ENCODE results near the gene KCNG3. TPM values are rescaled to one million over a fixed set of nuclear protein-coding genes. Genes with fewer than 3 reads are reported as not detected.

Gene KCNG3
- total and polyA plus RNA-seq, 4 donors: 0.06 to 2.8 (median 0.29) TPM

- no peak overlapping the region for H3K9ac ChIP-seq (ENCODE audit: insufficient read depth in 1 of 2, low read length in 2 of 2)
- H3K4me3 ChIP-seq: peak overlapping the region; percentile 43
- ATAC-seq (ENCODE audit: insufficient read depth, low FRiP score) (peak; percentile 64), DNase-seq (peak; percentile 78 to 87 (median 84))
- WGBS, 2 donors: 1% methylated on average over 64 to 65 of the region's 65 CpGs
- peaks cover 0 to 12% (median 0%) of the 10 kb centered on the region in 5 donors for H3K4me1 ChIP-seq (ENCODE audit: control insufficient read depth in 5 of 5, insufficient read depth in 5 of 5, low read length in 5 of 5)
- TF ChIP-seq, protein P1, sequence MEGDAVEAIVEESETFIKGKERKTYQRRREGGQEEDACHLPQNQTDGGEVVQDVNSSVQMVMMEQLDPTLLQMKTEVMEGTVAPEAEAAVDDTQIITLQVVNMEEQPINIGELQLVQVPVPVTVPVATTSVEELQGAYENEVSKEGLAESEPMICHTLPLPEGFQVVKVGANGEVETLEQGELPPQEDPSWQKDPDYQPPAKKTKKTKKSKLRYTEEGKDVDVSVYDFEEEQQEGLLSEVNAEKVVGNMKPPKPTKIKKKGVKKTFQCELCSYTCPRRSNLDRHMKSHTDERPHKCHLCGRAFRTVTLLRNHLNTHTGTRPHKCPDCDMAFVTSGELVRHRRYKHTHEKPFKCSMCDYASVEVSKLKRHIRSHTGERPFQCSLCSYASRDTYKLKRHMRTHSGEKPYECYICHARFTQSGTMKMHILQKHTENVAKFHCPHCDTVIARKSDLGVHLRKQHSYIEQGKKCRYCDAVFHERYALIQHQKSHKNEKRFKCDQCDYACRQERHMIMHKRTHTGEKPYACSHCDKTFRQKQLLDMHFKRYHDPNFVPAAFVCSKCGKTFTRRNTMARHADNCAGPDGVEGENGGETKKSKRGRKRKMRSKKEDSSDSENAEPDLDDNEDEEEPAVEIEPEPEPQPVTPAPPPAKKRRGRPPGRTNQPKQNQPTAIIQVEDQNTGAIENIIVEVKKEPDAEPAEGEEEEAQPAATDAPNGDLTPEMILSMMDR (IDR thresholded peaks at IDR 0.05; ENCODE audit: control extremely low read depth, extremely low read depth): peak; percentile 82
- no peaks in the 10 kb centered on the region for H3K36me3 ChIP-seq (ENCODE audit: control insufficient read depth in 4 of 4, insufficient read depth in 4 of 4, low read length in 4 of 4)
- H3K27ac ChIP-seq (ENCODE audit: low read depth in 1 of 2, low read length in 1 of 2): peak overlapping the region in 1 of 2 donors; percentile 57
- peaks cover 0 to 7% (median 0%) of the 10 kb centered on the region in 4 donors for H3K9me3 ChIP-seq (ENCODE audit: control insufficient read depth in 4 of 4, insufficient read depth in 3 of 4, low read length in 3 of 4)
- H3K27me3 ChIP-seq (ENCODE audit: control insufficient read depth in 3 of 3, insufficient read depth in 3 of 3, low read length in 2 of 3): peaks cover 0 to 28% (median 19%) of the 10 kb centered on the region in 3 donors
These were observed 812 bp upstream of the KCNG3 start for GRCh38 chr2:42494355-42495233.

- ATAC-seq (ENCODE audit: insufficient read depth, low FRiP score): no peak
These were observed 903 bp downstream of the KCNG3 start for GRCh38 chr2:42492691-42493467.

DNA sequence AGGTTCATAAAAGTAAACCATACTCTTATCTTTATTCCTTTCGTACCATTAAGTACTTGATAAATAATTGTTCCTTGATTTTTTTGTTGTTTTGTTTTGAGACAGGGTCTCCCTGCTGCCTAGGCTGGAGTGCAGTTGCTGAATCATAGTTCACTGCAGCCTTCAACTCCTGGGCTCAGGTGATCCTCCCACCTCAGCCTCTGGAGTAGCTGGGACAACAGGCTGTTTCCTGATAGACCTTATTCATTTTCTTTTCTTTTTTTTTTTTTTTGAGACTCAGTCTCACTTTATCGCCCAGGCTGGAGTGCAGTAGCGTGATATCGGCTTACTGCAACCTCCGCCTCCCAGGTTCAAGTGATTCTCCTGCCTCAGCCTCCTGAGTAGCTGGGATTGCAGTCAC lies 5.5 kb downstream of the KCNG3 start:
- ATAC-seq (ENCODE audit: insufficient read depth, low FRiP score) (no peak), DNase-seq (no peak)
- no peak overlapping the region for H3K9ac ChIP-seq (ENCODE audit: insufficient read depth in 1 of 2, low read length in 2 of 2)
- H3K4me3 ChIP-seq: no peak overlapping the region
- H3K36me3 ChIP-seq (ENCODE audit: control insufficient read depth in 4 of 4, insufficient read depth in 4 of 4, low read length in 4 of 4): no peaks in the 10 kb centered on the region
- no peak overlapping the region for H3K27ac ChIP-seq (ENCODE audit: low read depth in 1 of 2, low read length in 1 of 2)
- peaks cover 0 to 31% (median 19%) of the 10 kb centered on the region in 3 donors for H3K27me3 ChIP-seq (ENCODE audit: control insufficient read depth in 3 of 3, insufficient read depth in 3 of 3, low read length in 2 of 3)
- TF ChIP-seq, protein P1 (IDR thresholded peaks at IDR 0.05; ENCODE audit: control extremely low read depth, extremely low read depth): no peak
- H3K4me1 ChIP-seq (ENCODE audit: control insufficient read depth in 5 of 5, insufficient read depth in 5 of 5, low read length in 5 of 5): peaks cover 0 to 8% (median 0%) of the 10 kb centered on the region in 5 donors
- peaks cover 0 to 7% (median 0%) of the 10 kb centered on the region in 4 donors for H3K9me3 ChIP-seq (ENCODE audit: control insufficient read depth in 4 of 4, insufficient read depth in 3 of 4, low read length in 3 of 4)
- 93 to 94% methylated on average over 5 of the region's 5 CpGs for WGBS, 2 donors

More at GRCh38 chr2:42492691-42493467, 903 bp downstream of the KCNG3 start:
- Histone ChIP-seq H3K36me3 (ENCODE audit: control insufficient read depth in 4 of 4, insufficient read depth in 4 of 4, low read length in 4 of 4) (no peaks in the 10 kb centered on the region), H3K4me1 (ENCODE audit: control insufficient read depth in 5 of 5, insufficient read depth in 5 of 5, low read length in 5 of 5) (peaks cover 0 to 12% (median 0%) of the 10 kb centered on the region in 5 donors), H3K4me3 (no peak overlapping the region), H3K9me3 (ENCODE audit: control insufficient read depth in 4 of 4, insufficient read depth in 3 of 4, low read length in 3 of 4) (peaks cover 0 to 7% (median 0%) of the 10 kb centered on the region in 4 donors), H3K27me3 (ENCODE audit: control insufficient read depth in 3 of 3, insufficient read depth in 3 of 3, low read length in 2 of 3) (peaks cover 0 to 31% (median 19%) of the 10 kb centered on the region in 3 donors), H3K27ac (ENCODE audit: low read depth in 1 of 2, low read length in 1 of 2) (no peak overlapping the region), H3K9ac (ENCODE audit: insufficient read depth in 1 of 2, low read length in 2 of 2) (no peak overlapping the region)
- TF ChIP-seq, protein P1 (IDR thresholded peaks at IDR 0.05; ENCODE audit: control extremely low read depth, extremely low read depth): no peak
- peak; percentile 39 to 49 (median 45) for DNase-seq
- WGBS, 2 donors: 10 to 15% methylated on average over 107 to 111 of the region's 111 CpGs
